HG03432 (cell line): ENCODE data around the gene TYMS.
A peak's percentile ranks its signal among the peaks of the same experiment; 100 is the strongest.
"Not testable (repeated sequence)": the region's sequence is repeated elsewhere in the genome, so short reads cannot be mapped to it uniquely, and the experiment has no call there.

Experiments used
- ATAC-seq: cut with Tn5 transposase; IDR thresholded peaks from one replicate; pipeline ENCODE4 v1.9.1; 2021; ENCODE audit warnings: mild to moderate bottlenecking, moderate library complexity; ENCODE audit not compliant: unreplicated experiment

TYMS gene

GRCh38 chr18:676736-677135 is 19.3 kb downstream of the TYMS start:
- no peak for ATAC-seq

GRCh38 chr18:677145-677544 is 19.7 kb downstream of the TYMS start:
- peak; percentile 37 for ATAC-seq

GRCh38 chr18:677951-678381 is 20.5 kb downstream of the TYMS start:
- ATAC-seq = no peak

- no peak for ATAC-seq
Measured at GRCh38 chr18:678482-679182, 21.2 kb downstream of the TYMS start.

- ATAC-seq = no peak
Measured at GRCh38 chr18:679516-679915, 22.1 kb downstream of the TYMS start.

- ATAC-seq = no peak
Measured at GRCh38 chr18:680392-680791, 22.9 kb downstream of the TYMS start.

- no peak for ATAC-seq
Measured at GRCh38 chr18:681985-682384, 24.5 kb downstream of the TYMS start.

GRCh38 chr18:682416-682815 is 25.0 kb downstream of the TYMS start:
- ATAC-seq = not testable (repeated sequence)

- ATAC-seq = no peak
Measured at GRCh38 chr18:682833-683232, 25.4 kb downstream of the TYMS start.

GRCh38 chr18:683531-683930 is 26.1 kb downstream of the TYMS start:
- no peak for ATAC-seq

GRCh38 chr18:685438-685837 is 28.0 kb downstream of the TYMS start:
- ATAC-seq = no peak

GRCh38 chr18:686339-687111 is 29.1 kb downstream of the TYMS start:
- ATAC-seq = no peak

- ATAC-seq = no peak
Measured at GRCh38 chr18:688323-688722, 30.9 kb downstream of the TYMS start.

- no peak for ATAC-seq
Measured at GRCh38 chr18:692824-693223, 35.4 kb downstream of the TYMS start.

GRCh38 chr18:693466-694187 is 36.2 kb downstream of the TYMS start:
- no peak for ATAC-seq

GRCh38 chr18:697012-697411 is 39.6 kb downstream of the TYMS start:
- ATAC-seq = no peak

- no peak for ATAC-seq
Measured at GRCh38 chr18:697800-698199, 40.3 kb downstream of the TYMS start.

GRCh38 chr18:703213-703967 is 45.9 kb downstream of the TYMS start:
- ATAC-seq = no peak

- ATAC-seq = no peak
Measured at GRCh38 chr18:706405-706804, 49.0 kb downstream of the TYMS start.

GRCh38 chr18:708096-708495 is 50.6 kb downstream of the TYMS start:
- ATAC-seq = no peak

GRCh38 chr18:709771-710170 is 52.3 kb downstream of the TYMS start:
- ATAC-seq = no peak
